IMR-90 (cell line): ENCODE results near the gene ZNF716. TPM values are rescaled to one million over a fixed set of nuclear protein-coding genes. Genes with fewer than 3 reads are reported as not detected.

Experiments used
- ATAC-seq: fragments of 200-7000 bp; cut with Tn5 transposase; 2 replicates; pipeline ENCODE4 v1.9.1; 2020; ENCODE audit warnings: low read depth, mild to moderate bottlenecking, moderate library complexity
- BruUV-seq: library from RNA; stranded (reverse); fragments of 400-500 nt; replicated peaks from 2 replicates; lab custom pipeline; 2021; lab: Mats Ljungman, UMichigan
- CTCF ChIA-PET: fragments of 300-600 bp; formaldehyde crosslinking; extraction: SDS; loops from one replicate; lab custom pipeline; 2021; ENCODE audit warnings: antibody characterized with exemption; lab: Yijun Ruan, JAX
- POLR2A ChIA-PET: fragments of 300-600 bp; sonication (Branson Sonifier 250); formaldehyde crosslinking; loops from one replicate; lab custom pipeline; 2022; ENCODE audit warnings: antibody characterized with exemption; ENCODE audit not compliant: unreplicated experiment; lab: Charles Lee
- DNase-seq: peaks from one replicate; pipeline ENCODE4 v3.0.0; 2013
- H2AFZ ChIP-seq: replicated peaks from 2 replicates; pipeline ENCODE3; 2013; ENCODE audit warnings: low read length, mild to moderate bottlenecking; ENCODE audit not compliant: poor library complexity
- H2AK5ac ChIP-seq: 2 replicates; pipeline ENCODE4 v1.6.1; 2013; ENCODE audit warnings: low read depth, low read length, inconsistent platforms
- H2AK9ac ChIP-seq: replicated peaks from 2 replicates; pipeline ENCODE3; 2013; ENCODE audit warnings: mild to moderate bottlenecking, low read depth, low read length, moderate library complexity; ENCODE audit not compliant: poor library complexity
- H2BK120ac ChIP-seq: 2 replicates; pipeline ENCODE4 v1.6.1; 2013; ENCODE audit warnings: low read depth, low read length, inconsistent platforms
- H2BK15ac ChIP-seq: 3 replicates; pipeline ENCODE4 v1.6.1; 2013; ENCODE audit warnings: low read depth, low read length, inconsistent platforms
- H2BK20ac ChIP-seq: 2 replicates; pipeline ENCODE4 v1.6.1; 2013; ENCODE audit warnings: low read depth, mild to moderate bottlenecking, inconsistent platforms, low read length, moderate library complexity
- H2BK5ac ChIP-seq: 2 replicates; pipeline ENCODE4 v1.6.1; 2013; ENCODE audit warnings: mild to moderate bottlenecking, low read depth, low read length, inconsistent platforms; ENCODE audit not compliant: poor library complexity, severe bottlenecking
- H3K14ac ChIP-seq: replicated peaks from 2 replicates; pipeline ENCODE4 v1.6.1; 2013; ENCODE audit warnings: low read depth, low read length, inconsistent platforms
- H3K18ac ChIP-seq: 2 replicates; pipeline ENCODE4 v1.6.1; 2013; ENCODE audit warnings: low read depth, low read length, control low read depth
- H3K23ac ChIP-seq: 2 replicates; pipeline ENCODE4 v1.6.1; 2013; ENCODE audit warnings: low read depth, low read length, inconsistent platforms
- H3K27ac ChIP-seq: 2 replicates; pipeline ENCODE4 v1.5.1; 2013; ENCODE audit warnings: mild to moderate bottlenecking, control low read depth, low read length; ENCODE audit not compliant: insufficient read depth
- H3K27me3 ChIP-seq: 2 replicates; pipeline ENCODE4 v1.6.1; 2013; ENCODE audit warnings: low read length; ENCODE audit not compliant: control insufficient read depth, insufficient read depth
- H3K36me3 ChIP-seq: 2 replicates; pipeline ENCODE4 v1.6.1; 2013; ENCODE audit warnings: low read length, mixed read lengths; ENCODE audit not compliant: control insufficient read depth, insufficient read depth
- H3K4ac ChIP-seq: 2 replicates; pipeline ENCODE4 v1.6.1; 2013; ENCODE audit warnings: low read depth, low read length, inconsistent platforms
- H3K4me1 ChIP-seq: 2 replicates; pipeline ENCODE4 v1.6.1; 2013; ENCODE audit warnings: low read length, mixed read lengths; ENCODE audit not compliant: control insufficient read depth, insufficient read depth
- H3K4me2 ChIP-seq: 2 replicates; pipeline ENCODE4 v1.6.1; 2013; ENCODE audit warnings: low read depth, mild to moderate bottlenecking, control low read depth, low read length, moderate library complexity
- H3K4me3 ChIP-seq: 2 replicates; pipeline ENCODE4 v1.5.1; 2013; ENCODE audit warnings: low read depth, mild to moderate bottlenecking, control low read depth, low read length, moderate library complexity; ENCODE audit not compliant: insufficient read depth
- H3K56ac ChIP-seq: 2 replicates; pipeline ENCODE4 v1.6.1; 2013; ENCODE audit warnings: low read length, inconsistent platforms; ENCODE audit not compliant: insufficient read depth; ENCODE audit errors: extremely low read depth
- H3K79me1 ChIP-seq, 2 experiments: 2 replicates each; pipeline ENCODE4 v1.6.1; 2013; ENCODE audit warnings: low read length in 2 of 2, inconsistent platforms in 1 of 2, low read depth in 1 of 2
- H3K9ac ChIP-seq: 2 replicates; pipeline ENCODE4 v1.6.1; 2013; ENCODE audit warnings: low read depth, low read length, control low read depth
- H3K9me1 ChIP-seq: 2 replicates; pipeline ENCODE4 v1.6.1; 2013; ENCODE audit warnings: low read length, inconsistent platforms; ENCODE audit not compliant: insufficient read depth
- H3K9me3 ChIP-seq: 2 replicates; pipeline ENCODE4 v1.6.1; 2013; ENCODE audit warnings: low read length; ENCODE audit not compliant: control insufficient read depth, insufficient read depth
- H4K20me1 ChIP-seq: 2 replicates; pipeline ENCODE4 v1.6.1; 2013; ENCODE audit warnings: low read length, inconsistent platforms; ENCODE audit not compliant: insufficient read depth
- H4K5ac ChIP-seq: 2 replicates; pipeline ENCODE4 v1.6.1; 2013; ENCODE audit warnings: mild to moderate bottlenecking, low read depth, low read length, control low read depth
- H4K8ac ChIP-seq, 2 experiments: 2 replicates each; pipeline ENCODE4 v1.6.1; 2013; ENCODE audit warnings: low read depth in 2 of 2, low read length in 2 of 2, control low read depth in 1 of 2, inconsistent platforms in 1 of 2
- H4K91ac ChIP-seq: 2 replicates; pipeline ENCODE4 v1.6.1; 2013; ENCODE audit warnings: low read depth, low read length, inconsistent platforms; ENCODE audit not compliant: insufficient read depth
- BHLHE40 ChIP-seq: fragments of 150-350 bp; IDR thresholded peaks from 2 replicates; pipeline ENCODE4 v1.6.1; 2016; ENCODE audit warnings: mild to moderate bottlenecking, low read depth, low read length
- CEBPB ChIP-seq: IDR thresholded peaks from 2 replicates; pipeline ENCODE4 v1.6.1; 2012; ENCODE audit warnings: low read depth, low read length, improper control_type of control experiment
- CHD1 ChIP-seq: IDR thresholded peaks from 2 replicates; pipeline ENCODE4 v1.6.1; 2012; ENCODE audit warnings: low read depth, low read length, improper control_type of control experiment
- FOS ChIP-seq: fragments of 150-350 bp; IDR thresholded peaks from 2 replicates; pipeline ENCODE4 v1.6.1; 2016; ENCODE audit warnings: low read depth, low read length
- MAFK ChIP-seq: IDR thresholded peaks from 2 replicates; pipeline ENCODE4 v1.6.1; 2012; ENCODE audit warnings: low read depth, low read length, improper control_type of control experiment
- MXI1 ChIP-seq: IDR thresholded peaks from 2 replicates; pipeline ENCODE4 v1.6.1; 2012; ENCODE audit warnings: low read depth, mild to moderate bottlenecking, low read length, moderate library complexity, borderline replicate concordance
- NFE2L2 ChIP-seq: fragments of 150-350 bp; IDR thresholded peaks from 2 replicates; pipeline ENCODE4 v1.6.1; 2016; ENCODE audit warnings: low read depth, mild to moderate bottlenecking, low read length
- POLR2A ChIP-seq: IDR thresholded peaks from 2 replicates; pipeline ENCODE4 v1.6.1; 2012; ENCODE audit warnings: mild to moderate bottlenecking, low read depth, low read length
- RCOR1 ChIP-seq: IDR thresholded peaks from 2 replicates; pipeline ENCODE4 v1.6.1; 2012; ENCODE audit warnings: mild to moderate bottlenecking, low read length, improper control_type of control experiment; ENCODE audit not compliant: insufficient replicate concordance
- WGBS, 2 experiments: methylation state at CpG; one replicate each; pipeline versions ENCODE4 v1.1.5 to v1.1.7; 2013; ENCODE audit warnings: missing lambda C conversion rate in 2 of 2; ENCODE audit not compliant: insufficient read length in 1 of 2; ENCODE audit errors: extremely low coverage in 2 of 2; 5-methylcytosine and 5-hydroxymethylcytosine counted together
- dilution Hi-C: fragments of 300-500 bp; cut with HindIII; formaldehyde crosslinking; loops from one replicate; pipeline ENCODE4 v1.14.3; 2018; ENCODE audit warnings: low sequenced_read_pairs; ENCODE audit not compliant: unreplicated experiment
- in situ Hi-C: fragments of 300-500 bp; cut with MboI; formaldehyde crosslinking; loops from 3 replicates; pipeline ENCODE4 v1.14.3; 2019; ENCODE audit warnings: low sequenced_read_pairs, inconsistent platforms, mixed read lengths
- intact Hi-C: fragments of 100-400 bp; cut with micrococcal nuclease; formaldehyde crosslinking; loops from 2 replicates; pipeline ENCODE4 v1.10.0; 2022
- polyA plus RNA-seq, 3 experiments: library from polyadenylated mRNA; depleted of rRNA; stranded (reverse); fragments of >200 nt; gene quantifications; 2 replicates each; pipeline ENCODE4 v1.2.3, GENCODE V29; 2012; ENCODE audit warnings: low replicate concordance in 1 of 3
- total RNA-seq: library from RNA; depleted of rRNA; stranded (reverse); fragments of >200 nt; gene quantifications from 2 replicates; pipeline ENCODE4 v1.2.3, GENCODE V29; 2012
- TF ChIP-seq, protein P1 (sequence below): conservative IDR thresholded peaks from 2 replicates; pipeline ENCODE4 v1.5.1; 2012; ENCODE audit warnings: mild to moderate bottlenecking, low read depth, low read length, improper control_type of control experiment

Gene ZNF716
- total and polyA plus RNA-seq, 2 of the 4 experiments (the other 2 are of a cell fraction) = not detected

DNA sequence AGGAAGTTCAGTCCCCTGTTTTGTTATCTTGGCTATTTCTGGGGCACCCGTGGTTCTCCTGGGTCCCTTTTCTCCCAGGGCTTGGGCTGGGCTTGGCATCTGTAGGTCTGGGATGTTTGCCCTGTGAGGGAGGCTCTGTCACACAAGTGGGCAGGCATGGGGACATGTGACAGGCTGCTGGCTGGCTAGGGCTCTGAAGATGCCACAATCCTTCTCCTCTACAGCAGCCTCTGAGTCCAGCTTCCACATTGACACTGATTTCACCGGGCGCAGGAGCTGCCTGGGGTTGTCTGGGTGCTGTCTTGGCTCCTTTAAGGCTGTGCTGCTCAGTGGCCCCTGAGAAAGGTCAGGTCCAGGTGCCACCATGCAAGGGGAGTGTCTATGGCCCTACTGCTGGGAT lies 37.4 kb upstream of the ZNF716 start:
- TF ChIP-seq CEBPB (no peak), CHD1 (no peak), MXI1 (no peak), FOS (no peak), BHLHE40 (no peak), NFE2L2 (no peak), POLR2A (no peak), RCOR1 (no peak), MAFK (no peak)
- TF ChIP-seq, protein P1, sequence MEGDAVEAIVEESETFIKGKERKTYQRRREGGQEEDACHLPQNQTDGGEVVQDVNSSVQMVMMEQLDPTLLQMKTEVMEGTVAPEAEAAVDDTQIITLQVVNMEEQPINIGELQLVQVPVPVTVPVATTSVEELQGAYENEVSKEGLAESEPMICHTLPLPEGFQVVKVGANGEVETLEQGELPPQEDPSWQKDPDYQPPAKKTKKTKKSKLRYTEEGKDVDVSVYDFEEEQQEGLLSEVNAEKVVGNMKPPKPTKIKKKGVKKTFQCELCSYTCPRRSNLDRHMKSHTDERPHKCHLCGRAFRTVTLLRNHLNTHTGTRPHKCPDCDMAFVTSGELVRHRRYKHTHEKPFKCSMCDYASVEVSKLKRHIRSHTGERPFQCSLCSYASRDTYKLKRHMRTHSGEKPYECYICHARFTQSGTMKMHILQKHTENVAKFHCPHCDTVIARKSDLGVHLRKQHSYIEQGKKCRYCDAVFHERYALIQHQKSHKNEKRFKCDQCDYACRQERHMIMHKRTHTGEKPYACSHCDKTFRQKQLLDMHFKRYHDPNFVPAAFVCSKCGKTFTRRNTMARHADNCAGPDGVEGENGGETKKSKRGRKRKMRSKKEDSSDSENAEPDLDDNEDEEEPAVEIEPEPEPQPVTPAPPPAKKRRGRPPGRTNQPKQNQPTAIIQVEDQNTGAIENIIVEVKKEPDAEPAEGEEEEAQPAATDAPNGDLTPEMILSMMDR = no peak
- Histone ChIP-seq H2AK5ac (no peak overlapping the region), H3K4ac (no peak overlapping the region), H4K8ac (no peak overlapping the region), H3K9me1 (no peaks in the 10 kb centered on the region), H3K4me1 (no peaks in the 10 kb centered on the region), H3K56ac (no peak overlapping the region), H2AK9ac (no peak overlapping the region), H2BK120ac (no peak overlapping the region), H3K14ac (no peak overlapping the region), H3K9ac (no peak overlapping the region), H2AFZ (no peak overlapping the region), H2BK15ac (no peak overlapping the region), H4K91ac (no peak overlapping the region), H3K79me1 (no peaks in the 10 kb centered on the region), H2BK20ac (no peak overlapping the region), H4K5ac (no peak overlapping the region), H3K27me3 (no peaks in the 10 kb centered on the region), H3K23ac (no peak overlapping the region), H3K27ac (no peak overlapping the region), H4K20me1 (no peaks in the 10 kb centered on the region), H3K36me3 (no peaks in the 10 kb centered on the region), H2BK5ac (no peak overlapping the region), H3K18ac (no peak overlapping the region), H3K4me3 (no peak overlapping the region), H3K4me2 (no peak overlapping the region), H3K9me3 (peaks cover 48% of the 10 kb centered on the region)
- no peak for ATAC-seq
- dilution Hi-C loops (no loop called here), in situ Hi-C loops (no loop called here), intact Hi-C loops (no loop called here)
- no TSS peak for BruUV-seq
- WGBS, 2 experiments = 30% methylated on average over 2 of the region's 3 CpGs; no CpG with 5 or more reads in 1 of the 2 experiments
- ChIA-PET POLR2A (no interaction called here), CTCF (no interaction called here)
- DNase-seq = no peak
